UCSD-AML1 (cell line): ENCODE data around the gene RABEPK.
A peak's percentile ranks its signal among the peaks of the same experiment; 100 is the strongest.
"Not testable (repeated sequence)": the region's sequence is repeated elsewhere in the genome, so short reads cannot be mapped to it uniquely, and the experiment has no call there.

ENCODE experiments used
- DNase-seq: peaks from one replicate; lab custom pipeline; 2025; ENCODE audit not compliant: unreplicated experiment; lab: John Stamatoyannopoulos, UW

Gene RABEPK

GRCh38 chr9:125194466-125194865 lies 5.9 kb upstream of the RABEPK start:
- not testable (repeated sequence) for DNase-seq

DNA sequence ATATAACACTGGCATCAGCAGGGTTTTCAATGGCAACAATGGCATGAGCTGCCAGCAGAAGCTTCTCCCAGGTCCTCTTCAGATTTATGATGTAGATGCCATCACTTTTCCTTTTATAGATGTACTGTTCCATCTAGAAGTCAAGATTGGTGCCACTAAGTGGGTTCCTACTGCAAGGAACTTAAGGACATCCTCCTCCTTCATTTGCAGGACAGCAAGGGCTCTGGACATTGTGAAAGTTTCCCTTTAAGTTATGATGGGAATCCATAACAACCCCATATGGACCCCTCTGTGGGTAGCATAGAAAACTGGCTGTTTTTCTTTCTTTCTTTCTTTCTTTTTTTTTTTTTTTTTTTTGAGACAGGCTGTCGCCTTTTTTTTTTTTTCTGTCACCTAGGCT lies 4.8 kb upstream of the RABEPK start:
- DNase-seq, result not testable (repeated sequence)

DNA sequence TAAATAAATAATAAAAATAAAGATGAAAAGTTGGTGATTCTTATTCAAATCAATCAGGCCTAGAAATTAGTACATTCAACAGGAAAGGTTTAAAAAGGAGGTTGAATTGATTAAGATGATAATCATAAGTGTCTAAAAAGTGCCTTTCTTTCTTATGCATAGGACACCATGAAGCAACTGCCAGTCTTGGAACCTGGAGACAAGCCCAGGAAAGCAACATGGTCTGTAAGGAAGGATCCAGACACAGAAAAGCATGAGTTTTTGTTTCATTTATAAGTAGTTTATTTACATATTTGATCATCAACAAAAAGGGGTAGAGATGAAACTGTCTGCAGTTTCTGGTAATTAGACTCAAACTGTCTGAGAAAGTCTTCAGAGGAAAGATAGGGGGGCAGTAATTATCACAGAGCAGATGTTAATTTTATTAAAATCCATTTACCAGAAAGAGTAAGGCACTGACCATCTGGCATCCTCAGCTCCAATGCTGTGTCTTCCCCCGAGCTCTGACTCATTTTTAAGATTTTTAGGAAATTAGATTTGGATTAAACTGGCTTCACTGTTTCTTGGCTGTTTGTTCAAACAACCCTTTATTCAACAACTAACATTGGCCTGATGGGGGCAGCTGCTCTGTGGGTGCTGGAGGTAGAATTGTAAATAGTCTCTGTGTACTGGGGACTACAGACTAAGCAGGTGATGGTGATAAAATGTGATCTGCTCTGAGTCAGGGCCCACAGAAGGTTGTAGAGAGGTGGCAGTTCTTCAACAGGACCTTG lies 2.7 kb downstream of the RABEPK start:
- no peak for DNase-seq

DNA sequence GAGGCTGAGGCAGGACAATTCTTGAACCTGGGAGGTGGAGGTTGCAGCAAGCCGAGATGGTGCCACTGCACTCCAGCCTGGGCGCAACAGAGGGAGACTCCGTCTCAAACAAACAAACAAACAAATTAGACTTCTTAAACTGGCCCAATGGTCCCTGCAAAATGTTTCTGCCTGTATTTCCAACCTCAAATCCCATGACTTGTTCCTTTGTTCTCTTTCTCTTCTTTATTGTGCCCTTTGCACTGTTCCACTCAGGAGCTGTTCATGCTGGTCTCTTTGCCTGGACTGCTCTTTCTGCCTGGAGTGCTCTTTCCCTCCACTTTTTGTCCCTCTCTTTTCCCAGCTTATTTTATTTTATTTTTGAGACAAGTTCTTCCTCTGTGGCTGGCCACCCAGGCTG lies 4.1 kb downstream of the RABEPK start:
- DNase-seq, result no peak

DNA sequence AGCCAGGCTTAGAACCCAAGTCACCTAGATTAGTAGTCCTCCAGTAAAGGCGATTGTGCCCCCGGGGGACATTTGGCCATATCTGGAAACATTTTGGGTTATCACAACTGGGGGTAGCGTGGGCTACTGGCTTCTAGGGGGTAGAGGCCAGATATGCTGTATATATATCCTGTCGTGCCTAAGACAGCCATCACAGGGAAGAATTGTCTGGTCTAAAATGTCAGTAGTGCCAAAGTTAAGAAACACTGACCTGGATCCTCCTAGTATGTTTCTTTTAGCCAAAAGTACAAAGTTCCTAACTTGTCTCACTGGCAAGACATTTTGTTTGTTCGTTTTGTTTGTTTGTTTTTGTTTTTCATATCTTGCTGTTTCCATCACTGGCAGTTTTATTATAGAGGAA lies 13.8 kb downstream of the RABEPK start:
- DNase-seq, result no peak

DNA sequence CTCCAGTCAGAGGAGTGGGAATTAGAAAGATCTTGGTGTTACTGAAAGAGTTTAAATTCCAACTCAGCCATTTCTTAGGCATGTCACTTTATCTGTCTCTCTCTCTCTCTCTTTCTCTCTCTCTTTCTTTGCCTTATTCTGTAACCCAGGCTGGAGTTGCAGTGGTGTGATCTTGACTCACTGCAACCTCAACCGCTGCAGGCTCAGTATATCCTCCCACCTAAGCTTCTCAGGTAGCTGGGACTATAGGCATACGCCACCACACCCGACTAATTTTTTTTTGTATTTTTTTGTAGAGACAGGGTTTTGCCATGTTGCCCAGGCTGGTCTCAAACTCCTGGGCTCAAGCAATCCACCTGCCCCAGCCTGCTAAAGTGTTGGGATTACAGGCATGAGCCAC lies 18.3 kb downstream of the RABEPK start:
- no peak for DNase-seq

DNA sequence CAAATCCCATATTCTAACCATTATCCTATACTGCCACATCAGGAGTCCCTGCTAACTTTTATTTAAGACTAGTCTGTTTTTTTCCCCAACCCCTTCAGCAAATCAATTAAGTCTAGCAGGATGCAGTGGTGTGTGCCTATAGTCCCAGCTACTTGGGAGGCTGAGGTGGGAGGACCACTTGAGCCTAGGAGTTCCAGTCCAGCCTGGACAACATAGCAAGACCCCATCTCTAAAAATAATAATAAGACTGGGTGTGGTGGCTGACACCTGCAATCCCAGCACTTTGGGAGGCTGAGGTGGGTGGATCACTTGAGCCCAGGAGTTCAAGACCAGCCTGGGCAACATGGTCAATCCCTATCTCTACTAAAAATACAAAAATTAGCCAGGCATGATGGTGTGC lies 24.5 kb downstream of the RABEPK start:
- not testable (repeated sequence) for DNase-seq

GRCh38 chr9:125227761-125228160 lies 27.4 kb downstream of the RABEPK start:
- no peak for DNase-seq

DNA sequence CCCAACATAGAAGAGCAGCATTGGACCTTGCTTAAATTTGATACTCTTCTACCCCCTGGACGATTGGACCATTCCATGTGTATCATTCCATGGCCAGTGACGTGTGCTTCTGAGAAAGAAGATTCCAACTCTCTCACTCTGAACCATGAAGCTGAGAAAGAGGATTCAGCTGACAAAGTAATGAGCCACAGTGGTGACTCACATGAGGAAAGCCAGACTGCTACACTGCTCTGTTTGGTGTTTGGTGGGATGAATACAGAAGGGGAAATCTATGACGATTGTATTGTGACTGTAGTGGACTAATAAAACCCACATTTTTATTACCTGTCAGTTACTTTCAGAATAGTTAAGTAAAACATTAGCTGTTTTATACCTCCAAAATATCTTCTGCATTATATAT lies 33.3 kb downstream of the RABEPK start:
- DNase-seq, result no peak

DNA sequence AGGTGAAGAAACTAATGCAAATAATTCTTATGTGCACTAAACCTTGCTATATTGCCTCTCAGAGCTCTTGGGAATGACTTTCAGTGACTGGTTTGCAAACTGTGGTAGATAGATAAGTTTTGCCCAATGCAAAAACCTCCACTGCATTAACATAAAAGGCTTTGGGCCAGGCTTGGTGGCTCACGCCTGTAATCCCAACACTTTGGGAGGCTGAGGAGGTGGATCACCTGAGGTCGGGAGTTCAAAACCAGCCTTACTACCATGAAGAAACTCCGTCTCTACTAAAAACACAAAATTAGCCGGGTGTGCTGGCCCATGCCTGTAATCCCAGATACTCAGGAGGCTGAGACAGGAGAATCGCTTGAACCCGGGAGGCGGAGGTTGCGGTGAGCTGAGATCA lies 33.8 kb downstream of the RABEPK start:
- DNase-seq, result not testable (repeated sequence)

- no peak for DNase-seq
Measured at GRCh38 chr9:125235804-125236519, 35.6 kb downstream of the RABEPK start.

- not testable (repeated sequence) for DNase-seq
Measured at GRCh38 chr9:125236520-125237159, 36.3 kb downstream of the RABEPK start.

DNA sequence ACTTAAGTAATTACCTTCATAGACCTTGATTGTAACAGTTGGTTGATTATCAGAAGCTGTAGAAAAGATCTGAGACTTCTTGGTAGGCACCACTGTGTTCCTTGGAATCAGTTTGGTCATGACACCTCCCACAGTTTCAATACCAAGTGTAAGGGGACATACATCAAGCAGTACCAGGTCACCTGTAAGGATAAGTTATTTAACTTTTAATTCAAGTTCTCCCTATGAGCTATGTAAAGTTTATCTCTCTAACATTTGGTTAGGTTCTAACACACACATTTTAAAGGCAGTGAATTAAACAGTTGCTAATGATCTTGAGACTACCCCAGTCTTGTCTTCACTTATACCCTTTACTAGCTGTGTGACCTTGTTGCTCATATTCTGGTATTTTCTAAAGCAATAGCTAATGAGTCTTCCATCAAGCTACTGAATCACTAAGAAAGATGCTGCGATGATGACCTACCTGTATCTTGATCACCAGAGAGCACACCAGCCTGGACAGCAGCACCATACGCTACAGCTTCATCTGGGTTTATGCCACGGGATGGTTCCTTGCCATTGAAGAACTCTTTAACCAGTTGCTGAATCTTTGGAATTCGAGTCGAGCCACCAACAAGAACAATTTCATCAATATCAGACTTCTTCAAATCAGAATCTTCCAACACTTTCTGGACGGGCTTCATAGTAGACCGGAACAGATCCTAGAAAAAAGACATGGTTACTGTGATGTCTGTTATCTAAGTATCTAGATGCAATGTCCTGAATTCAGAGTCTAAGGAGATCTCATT lies 38.0 kb downstream of the RABEPK start:
- DNase-seq, result no peak

- no peak for DNase-seq
Measured at GRCh38 chr9:125238915-125239446, 38.6 kb downstream of the RABEPK start.

DNA sequence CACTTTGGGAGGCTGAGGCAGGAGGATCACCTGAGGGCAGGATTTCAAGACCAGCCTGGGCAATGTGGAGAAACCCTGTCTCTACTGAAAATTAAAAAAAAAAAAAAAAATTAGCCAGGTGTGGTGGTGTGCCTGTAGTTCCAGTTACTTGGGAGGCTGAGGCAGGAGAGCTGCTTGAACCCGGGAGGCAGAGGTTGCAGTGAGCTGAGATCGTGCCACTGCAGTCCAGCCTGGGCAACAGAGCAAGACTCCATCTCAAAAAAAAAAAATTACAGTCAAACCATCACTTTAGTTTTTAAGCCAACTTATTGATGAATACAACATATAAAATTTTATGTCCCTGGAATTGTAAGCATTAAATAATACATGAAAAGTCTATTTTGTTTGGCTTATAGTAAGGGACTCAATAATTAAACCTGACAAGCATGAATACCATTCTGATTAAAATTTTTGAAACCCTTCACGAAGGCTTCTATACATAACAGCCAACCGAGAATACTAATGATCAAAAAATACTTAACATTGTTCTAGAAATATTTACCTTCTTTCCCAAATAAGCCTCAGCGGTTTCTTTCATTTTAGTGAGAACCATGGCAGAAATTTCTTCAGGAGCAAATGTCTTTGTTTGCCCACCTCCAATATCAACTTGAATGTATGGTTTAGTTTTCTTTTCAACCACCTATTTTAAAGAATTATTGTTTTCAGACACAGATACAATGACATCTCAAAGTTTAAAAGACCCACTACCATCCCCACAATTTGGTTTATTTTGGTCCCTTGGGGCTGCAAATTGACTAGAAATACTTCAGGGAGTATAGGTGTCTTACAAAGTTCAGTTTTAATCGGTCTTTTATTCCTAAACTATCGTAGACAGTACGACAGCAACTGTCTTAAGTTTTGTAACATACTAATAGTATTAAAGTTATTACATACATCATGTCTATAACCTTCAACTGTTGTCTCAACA lies 39.6 kb downstream of the RABEPK start:
- no peak for DNase-seq

DNA sequence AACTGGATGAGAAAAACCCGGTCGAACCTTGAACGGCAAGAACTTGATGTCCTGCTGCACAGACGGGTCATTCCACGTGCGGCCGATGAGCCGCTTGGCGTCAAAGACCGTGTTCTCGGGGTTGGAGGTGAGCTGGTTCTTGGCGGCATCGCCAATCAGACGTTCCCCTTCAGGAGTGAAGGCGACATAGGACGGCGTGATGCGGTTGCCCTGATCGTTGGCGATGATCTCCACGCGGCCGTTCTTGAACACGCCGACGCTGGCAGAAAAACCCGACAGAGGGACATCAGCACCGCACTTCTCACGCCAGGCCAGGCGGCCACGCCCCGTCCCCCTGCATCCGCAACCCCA lies 40.3 kb downstream of the RABEPK start:
- DNase-seq, result peak; percentile 63

GRCh38 chr9:125241000-125241862 lies 40.9 kb downstream of the RABEPK start, which contains the start of gene HSPA5:
HSPA5 (minus strand) TSS chr9:125241343; CDS start chr9:125241126, 217 bp downstream.
- DNase-seq, result peak; percentile 99

DNA sequence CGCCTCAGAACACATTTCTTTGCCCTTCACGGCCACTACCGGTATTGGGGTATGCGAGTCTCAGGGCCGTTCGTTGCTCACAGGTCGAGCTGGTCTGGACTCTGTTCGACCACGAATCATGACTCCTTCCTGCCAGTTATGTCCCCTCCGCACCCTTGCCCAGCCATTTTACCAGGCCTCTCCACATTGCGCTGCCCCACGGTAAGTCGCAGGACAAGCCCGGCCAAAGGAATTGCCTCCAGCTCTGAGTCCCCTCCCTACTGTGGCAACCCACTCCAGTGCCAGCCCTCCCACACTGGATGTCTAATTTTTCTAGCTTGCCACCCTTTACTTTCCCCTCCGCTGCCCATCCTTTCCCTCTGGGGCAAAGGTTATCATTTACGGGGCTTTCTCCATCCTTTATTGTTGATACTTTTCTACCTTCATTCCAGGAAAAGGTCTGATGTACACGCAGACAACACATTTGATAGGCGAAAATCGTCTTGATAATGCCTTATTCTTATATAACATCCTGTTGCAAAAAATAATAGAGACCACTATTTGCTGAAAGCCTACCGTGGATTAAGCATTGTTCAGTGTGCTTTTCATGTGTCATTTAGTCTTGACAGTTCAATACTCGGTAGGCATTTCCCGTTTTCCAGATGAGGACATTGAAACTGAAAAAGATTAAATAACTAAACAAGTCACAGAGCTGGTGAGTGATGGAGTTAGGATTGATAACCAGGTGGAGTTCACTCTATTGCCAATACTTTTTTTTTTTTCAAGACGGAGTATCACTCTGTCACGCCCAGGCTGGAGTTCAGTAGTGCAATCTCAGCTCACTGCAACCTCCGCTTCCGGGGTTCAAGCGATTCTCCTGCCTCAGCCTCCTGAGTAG lies 41.8 kb downstream of the RABEPK start:
- DNase-seq, result peak; percentile 76
